T-helper 2 cell (primary cell): ENCODE results near the gene SPEN.
"Not testable (repeated sequence)": the region's sequence is repeated elsewhere in the genome, so short reads cannot be mapped to it uniquely, and the experiment has no call there.

Experiments
- DNase-seq, 5 experiments: peaks; one replicate each; pipeline versions ENCODE4 v3.0.0 to v3.0.0-alpha.2; 2012 to 2022

SPEN gene

DNA sequence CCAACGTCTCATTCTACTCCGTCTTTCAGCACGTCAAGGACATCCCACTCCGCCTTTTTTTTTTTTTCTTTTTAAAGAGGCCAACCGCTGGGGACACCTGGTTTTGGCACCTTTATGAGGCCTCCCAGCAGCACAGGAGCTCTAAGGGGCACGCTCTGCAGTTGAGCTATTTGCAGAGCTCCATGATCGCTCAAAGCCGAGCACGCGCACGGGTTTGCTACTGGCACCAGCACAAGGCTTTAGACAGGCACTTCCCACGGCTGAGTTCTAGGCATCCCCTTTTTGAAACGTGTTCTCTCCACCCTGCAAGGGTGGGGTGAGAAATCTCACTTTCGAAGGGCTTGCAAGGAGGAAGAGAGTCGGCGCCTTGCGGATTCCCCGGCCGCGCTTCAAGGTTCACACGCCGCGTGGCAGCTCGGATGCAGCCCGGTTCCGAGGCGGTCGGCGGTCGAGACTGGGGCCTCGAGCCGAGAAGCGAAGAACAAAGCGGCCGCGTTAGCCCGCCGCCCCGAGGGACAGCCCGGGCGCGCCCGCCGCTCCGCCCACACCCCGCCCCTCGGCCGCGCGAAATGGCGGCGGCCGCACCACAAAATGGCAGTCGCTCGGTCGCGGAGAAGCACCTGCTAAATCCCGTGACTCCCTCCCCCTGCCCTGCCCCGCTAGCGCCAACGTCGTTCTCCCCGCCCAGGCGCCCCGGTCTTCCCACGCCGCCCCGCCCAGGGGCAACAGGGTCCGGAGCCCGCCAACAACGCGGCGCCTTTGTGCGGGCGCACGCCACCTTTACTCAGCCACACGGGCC is 12.9 kb upstream of the SPEN start:
- peak; percentile 76 to 95 (median 83) for DNase-seq

DNA sequence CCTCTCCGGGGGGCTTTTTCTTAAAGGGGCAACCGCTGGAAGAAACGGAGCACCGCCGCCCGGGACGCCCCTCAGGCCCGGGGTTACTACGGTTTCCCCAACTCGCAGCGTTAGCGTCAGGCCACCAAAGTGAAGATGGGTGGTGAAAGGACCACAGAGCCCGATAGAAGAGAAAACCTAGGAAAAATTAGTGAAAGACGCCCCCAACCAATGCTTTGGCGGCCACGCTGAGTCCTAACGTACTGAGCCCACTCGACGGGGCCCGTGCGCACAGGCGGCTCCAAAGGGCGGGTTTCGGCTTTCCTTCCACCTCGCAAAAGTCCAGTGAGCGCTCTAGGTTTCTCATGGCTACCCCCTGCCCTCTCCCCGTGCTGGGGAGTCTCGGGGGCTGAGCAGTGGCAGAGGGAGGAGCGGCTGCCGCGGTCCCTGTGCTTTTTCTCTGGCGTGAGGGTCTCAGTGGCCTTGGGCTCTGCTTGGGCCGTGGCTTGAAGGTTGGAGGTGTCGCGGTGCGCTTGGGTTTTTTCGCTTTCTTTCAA is 12.2 kb upstream of the SPEN start:
- DNase-seq: peak in 1 of 5 experiments; percentile 28

DNA sequence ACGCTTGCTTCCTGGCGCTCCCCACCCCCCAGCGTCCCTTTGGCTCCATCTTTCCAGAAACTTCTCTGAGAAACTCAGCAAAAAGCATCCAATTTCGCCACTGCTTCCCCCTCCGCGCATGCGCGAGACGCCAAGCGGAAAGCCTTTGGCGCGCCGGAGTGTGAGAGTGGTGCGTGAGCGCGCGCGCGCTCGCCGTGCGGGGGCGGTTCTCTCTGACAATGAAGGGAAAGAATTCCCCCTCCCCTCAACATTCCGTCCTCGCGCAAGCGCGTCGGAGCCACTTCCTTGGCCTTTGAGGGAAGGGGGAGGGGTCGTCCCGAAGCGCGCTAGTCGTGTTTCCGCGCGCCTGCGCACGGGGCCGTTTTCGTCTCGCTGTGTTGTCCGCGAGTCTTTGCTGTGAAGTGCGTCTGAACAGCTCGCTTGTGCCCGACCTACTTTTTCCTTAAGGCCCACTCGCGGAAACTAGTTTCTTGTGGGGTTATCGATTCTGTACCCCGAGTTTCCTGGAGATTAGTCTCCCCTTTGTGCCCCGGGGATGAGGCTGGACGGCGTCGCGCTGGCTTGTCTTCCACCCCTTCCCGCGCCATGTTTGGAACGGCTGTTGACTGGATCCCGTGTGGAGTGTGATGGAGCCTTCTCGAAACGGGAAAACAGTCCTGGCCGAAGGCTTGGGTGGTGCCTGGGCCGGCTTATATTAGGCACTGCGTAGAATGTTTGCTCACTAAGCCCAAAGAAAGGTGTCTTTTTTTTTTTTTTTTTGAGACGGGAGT is 11.6 kb upstream of the SPEN start:
- DNase-seq: peak; percentile 96 to 100 (median 99)

DNA sequence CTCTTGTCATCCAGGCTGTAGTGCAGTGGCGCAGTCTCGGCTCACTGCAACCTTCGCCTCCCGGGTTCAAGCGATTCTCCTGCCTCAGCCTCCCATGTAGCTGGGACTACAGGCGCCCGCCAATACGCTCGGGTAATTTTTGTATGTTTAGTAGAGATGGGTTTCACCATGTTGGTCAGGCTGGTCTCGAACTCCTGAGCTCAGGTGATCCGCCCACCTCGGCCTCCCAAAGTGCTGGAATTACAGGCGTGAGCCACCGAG is 11.1 kb upstream of the SPEN start:
- DNase-seq: not testable (repeated sequence)

DNA sequence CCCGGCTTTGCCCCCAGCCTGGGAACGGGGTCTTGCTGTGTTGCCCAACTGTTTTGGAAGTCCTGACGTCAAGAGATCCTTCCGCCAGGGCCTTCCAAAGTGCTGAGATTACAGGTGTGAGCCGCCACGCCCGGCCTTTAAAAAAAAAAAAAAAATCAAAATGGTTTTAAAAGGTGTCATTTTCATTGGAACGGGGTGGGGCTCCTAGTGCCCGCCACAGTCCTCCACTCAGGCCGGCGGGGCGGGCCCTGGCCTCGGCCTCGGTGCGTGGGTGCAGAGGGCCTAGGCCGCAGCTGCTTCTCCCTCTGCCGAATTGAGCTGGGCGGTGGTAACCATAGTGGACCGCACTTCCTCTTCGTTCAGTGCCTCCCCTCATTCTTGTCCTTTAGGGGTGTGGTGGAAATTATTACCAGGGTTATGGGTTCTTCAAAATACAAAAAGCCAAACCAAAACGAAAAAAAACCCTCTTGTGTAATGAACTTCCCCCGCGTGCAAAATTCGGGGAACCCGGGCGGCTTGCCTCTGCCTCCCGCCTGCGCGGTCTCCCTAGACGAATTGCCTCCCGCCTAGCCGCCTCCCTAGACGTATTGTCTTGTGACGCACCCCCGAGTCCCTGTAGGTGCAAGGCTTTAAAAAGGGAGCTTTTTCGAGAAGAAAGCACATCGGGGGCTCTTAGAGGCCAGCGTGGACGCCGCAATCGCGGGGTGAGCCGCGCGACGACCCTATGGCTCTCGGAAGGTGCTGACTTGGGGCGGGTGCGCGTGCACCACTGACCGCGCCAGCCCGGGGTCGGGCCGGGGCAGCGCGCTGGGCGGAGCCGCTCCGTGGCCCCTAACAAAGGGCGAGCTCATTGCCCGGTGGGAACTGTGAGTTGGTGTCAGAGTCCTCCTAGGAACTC is 10.5 kb upstream of the SPEN start:
- DNase-seq: peak in 3 of 5 experiments; percentile 29 to 47 (median 37)

DNA sequence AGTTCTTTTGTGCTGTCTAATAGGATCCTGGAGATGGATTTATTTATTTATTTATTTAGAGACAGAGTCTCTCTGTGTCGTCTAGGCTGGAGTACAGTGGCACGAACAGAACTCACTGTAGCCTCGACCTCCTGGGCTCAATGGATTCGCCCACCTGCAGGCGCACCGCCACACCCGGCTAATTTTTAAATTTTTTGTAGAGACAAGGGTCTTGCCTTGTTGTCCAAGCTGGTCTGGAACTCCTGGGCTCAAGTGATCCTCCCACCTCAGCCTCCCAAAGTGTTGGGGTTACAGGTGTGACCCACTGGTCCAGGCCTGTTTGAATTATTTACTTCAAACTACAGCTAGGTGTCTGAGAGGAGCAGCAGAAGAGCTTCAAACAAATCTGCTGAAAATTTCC is 9.6 kb upstream of the SPEN start:
- DNase-seq: no peak

DNA sequence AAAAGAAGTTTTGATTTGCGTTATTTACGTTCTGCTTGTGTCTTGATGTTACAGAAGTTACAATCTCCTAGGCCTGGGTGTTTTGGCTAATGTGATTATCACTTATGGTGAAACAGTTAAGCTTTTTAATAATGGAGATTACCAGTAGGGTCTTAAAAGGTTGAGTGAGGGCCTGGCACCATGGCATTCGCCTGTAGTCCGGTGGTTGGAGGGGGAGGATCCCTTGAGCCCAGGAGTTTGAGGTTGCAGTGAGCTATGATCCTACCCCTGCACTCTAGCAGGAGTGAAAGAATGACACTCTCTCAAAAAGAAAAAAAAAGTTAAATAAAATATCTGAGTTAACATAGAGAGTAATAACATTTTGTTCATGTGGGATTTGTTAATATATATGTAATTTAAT is 8.8 kb upstream of the SPEN start:
- no peak for DNase-seq

DNA sequence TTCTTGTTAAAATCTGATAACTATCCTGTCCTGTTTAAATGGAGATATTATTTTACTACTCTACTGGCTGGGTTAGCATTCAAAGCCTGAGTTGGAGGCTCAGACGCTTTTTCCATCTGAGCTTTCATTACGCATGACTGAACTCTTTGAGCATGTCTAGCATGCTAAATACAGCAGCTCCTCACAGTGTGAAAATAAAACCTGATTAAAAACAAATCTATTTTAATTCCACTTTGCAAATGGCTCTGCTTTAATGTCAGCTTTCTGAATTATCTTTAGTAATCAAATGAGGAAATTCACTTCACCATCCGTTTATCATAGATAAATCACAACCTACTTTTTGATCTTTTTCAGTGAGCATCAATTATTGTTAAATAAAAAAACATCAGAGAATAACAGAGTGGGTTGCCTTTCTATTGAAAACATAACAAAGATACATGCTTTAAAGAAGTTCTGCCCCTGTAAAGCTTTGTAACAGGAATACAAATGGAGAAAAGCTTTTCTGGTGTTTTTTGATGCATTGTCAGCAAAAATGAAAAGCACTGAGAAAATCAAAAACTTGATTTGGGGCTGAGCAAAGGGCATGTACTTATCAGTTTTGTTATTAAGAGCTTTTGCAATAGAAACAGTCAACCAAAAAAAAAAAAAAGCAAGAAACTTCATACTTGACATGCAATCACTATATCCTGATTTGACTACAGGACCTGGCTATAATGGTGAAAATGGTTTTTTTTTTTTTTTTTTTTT is 3.5 kb upstream of the SPEN start:
- peak in 1 of 5 experiments; percentile 59 for DNase-seq

DNA sequence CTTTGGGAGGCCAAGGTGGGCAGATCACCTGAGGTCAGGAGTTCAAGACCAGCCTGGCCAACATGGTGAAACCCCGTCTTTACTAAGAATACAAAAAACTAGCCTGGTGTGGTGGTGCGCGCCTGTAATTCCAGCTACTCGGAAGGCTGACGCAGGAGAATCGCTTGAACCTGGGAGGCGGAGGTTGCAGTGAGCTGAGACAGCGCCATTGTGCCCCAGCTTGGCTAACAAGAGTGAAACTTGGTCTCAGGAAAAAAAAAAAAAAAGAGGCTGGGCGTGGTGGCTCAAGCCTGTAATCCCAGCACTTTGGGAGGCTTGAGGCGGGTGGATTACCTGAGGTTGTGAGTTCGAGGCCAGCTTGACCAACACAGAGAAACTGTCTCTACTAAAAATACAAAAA is 1.5 kb upstream of the SPEN start:
- DNase-seq: not testable (repeated sequence)

DNA sequence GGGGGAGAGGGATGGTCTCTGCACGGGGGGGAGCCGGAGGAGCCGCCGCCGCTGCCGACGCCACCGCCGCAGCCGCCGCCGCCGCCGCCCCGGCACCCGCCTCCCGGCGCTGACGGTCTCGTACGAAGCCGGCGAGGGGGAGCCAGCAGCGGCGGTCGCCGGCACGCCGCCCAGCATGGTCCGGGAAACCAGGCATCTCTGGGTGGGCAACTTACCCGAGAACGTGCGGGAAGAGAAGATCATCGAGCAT is 311 bp downstream of the SPEN start:
- DNase-seq: no peak

DNA sequence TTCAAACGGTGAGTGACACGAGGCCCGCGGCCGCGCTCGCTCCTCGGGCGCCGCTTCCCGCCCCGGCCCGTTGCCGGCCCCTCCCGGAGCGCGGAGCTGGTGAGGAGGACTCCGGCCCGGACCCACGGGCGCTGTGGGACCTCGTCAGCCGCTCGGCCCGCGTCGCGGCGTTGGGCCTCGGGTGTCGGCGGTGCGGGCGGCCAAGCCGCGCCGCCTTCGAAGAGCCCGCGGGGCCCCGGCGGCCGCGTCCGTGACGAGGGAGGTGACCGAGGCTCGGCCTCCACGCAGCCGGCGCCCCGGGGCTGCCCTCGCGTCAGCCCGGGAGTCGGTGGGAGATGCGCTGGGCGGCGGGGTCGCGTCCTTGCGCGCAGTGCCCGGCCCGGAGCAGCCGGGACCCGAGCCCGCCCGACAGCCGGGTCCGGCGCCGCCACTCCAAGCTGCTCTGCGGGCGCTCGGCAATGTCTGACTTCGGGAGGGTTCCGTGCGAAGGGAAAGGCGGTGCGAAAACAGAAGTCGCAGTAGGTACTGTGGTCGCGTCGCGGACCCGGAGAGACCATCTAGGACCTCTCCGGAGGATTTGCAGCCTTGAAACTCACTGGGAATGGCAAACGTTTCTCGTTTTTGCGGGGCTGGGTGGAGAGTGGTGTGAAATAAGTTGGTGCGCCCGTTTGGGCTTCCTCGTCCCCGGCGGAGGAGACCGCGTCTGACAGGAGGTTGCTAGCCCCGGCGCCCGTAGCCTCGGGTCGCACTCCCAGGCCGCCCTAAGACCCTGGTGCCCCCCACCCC is 829 bp downstream of the SPEN start:
- peak in 4 of 5 experiments; percentile 24 to 75 (median 30) for DNase-seq

DNA sequence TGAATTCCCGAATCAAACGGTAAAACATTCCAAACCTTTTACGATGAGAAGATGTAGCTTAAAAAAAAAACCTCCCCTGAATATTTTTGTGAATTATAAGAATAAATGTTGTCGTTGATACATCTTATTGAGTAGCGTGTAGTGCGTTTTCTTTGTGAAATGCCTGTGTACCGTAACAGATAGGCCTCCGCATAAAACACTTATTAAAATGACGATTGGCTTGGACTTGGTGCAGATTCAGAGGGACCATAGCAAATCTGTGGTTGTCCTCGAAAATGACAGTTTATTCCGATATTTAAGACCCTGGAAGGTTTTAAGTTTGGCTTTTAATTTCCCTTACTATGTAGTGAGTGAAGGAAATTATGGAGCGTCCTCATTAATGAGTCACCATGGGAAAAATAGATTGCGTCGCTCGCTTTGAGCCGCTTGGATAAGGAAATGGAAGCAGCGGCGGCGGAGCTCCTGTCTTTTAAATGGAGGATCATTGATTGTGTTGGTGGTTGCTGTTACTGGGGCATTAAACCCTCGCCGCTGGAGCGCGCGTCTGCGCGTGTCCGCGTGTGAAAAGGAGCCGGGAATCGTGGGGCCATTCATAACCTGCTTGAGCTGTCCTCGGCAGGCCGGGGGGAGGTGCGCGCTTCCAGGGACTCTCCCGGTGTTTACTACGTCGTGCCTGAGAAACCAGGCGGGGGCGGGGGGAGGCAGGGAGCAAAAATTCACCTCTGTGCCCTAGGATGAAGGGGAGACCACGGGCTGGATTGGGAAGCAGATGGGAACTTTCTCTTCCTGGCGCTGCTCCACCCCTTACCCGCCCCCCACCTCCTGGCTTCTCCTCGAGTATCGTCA is 1.6 kb downstream of the SPEN start:
- peak; percentile 30 to 78 (median 55) for DNase-seq

DNA sequence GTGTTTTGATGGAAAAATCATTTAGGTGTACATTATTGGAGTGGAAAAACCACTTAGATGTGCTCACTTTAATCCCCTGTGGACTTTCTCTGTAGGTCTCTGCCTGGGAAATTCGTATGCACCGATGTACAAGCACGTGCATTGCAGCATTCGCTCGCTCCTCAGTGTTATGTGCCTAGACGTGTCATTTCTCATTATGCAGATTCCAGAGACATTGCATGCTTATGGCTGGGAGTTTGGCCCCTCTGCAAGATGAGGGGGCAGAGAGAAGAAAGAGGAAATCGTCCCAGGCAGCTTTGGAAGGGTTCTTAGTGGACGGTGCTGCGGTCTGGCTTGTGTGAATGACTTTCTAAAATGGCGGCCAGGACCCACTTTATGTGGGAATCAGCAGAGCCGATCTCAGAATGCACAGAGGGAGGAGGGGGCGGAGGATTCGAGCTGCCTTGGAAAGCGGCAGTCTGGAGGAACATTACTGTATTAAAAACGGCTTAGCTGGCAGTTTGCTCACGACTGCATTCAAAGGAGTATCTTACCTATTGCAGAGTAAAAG is 2.3 kb downstream of the SPEN start:
- DNase-seq: peak in 2 of 5 experiments; percentile 9 to 12

DNA sequence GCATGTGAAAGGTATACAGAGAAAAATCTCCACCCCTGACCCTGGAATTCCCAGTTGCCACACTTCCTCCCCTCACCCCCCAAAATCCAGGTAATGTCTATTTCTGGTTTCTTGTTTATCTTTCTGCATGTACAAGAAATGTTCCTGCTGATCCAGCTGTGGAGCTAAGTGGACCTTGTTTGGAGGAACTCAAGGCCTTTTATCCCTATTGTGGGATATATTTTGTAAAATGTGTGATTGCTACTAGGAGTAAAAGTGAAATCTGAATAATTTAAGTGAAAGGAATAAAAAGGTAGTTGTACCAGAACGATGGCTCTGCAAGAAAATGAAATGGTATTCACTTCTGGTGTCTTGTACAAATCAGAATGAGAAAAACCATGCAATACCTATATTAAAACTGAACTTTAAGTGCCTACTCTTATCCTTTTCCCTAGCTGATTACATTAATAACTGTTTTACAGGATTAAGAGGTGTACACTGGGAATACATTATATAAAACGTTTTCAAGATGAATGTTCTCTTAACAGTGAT is 3.0 kb downstream of the SPEN start:
- DNase-seq: no peak

DNA sequence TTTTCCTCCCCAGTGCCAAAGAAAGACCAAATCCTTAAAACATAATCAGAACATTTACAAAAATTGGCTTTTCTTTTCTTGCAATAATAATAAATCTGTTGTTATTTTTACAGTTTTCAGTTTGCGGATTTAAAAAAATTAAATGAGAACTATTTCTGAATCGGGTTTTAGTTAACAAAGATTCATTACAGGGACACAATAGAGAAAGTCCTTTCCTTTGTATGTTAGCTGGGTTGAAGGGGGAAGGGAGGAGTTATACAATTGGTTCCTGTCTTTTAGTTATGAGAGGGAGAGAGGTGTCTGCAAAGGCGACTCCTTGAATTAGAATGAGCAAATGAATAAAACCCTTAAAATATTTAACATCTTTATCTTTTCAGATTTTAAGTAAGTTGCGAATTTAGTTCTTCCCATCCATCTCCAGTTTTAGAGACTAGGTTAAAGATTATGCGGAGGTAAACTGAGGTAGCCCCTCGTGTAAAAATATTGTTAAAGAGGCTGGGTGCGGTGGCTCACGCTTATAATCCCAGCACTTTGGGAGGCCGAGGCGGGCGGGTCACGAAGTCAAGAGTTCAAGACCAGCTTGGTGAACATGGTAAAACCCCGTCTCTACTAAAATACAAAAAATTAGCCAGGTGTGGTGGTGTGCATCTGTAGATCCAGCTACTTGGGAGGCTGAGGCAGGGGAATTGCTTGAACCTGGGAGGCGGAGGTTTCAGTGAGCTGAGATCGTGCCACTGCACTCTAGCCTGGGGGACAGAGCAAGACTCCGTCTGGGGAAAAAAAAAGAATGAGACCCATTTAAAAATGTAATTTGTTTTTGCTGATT is 3.9 kb downstream of the SPEN start:
- DNase-seq: no peak

DNA sequence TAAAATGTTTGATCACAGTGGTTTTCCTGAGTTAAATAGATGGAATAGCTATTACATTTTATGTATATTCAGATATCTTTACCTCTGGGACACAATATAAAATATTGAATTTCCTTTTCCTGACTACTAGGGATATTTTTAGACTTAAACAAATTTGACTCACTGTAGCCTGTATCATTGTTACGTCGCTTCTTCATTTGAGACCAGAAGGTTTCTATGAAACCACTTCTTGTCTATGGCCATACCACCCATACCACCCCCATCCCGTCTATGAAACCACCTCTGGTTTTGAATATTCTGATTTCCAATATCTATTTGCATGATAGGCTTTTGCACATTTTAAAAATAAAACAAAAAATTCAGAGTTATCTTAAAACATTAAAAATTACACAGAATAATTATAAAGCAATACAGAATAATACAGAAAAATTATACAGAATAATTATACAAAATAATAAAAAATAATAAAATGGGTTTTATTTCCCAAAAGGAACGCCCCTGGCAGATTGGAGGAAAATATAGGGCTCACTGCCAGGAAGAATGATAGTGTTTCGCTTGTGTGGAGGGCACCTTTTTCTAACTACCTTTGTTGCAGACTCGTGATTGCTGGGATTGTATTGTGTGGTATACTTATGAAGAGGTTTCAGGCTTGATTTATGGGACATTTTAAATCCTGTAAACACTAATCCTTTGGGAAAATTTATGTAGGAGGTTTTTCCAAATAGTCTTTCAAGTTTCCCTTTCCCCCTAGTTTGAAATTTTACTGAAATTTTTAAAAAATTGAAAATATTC is 4.7 kb downstream of the SPEN start:
- peak in 1 of 5 experiments; percentile 32 for DNase-seq

DNA sequence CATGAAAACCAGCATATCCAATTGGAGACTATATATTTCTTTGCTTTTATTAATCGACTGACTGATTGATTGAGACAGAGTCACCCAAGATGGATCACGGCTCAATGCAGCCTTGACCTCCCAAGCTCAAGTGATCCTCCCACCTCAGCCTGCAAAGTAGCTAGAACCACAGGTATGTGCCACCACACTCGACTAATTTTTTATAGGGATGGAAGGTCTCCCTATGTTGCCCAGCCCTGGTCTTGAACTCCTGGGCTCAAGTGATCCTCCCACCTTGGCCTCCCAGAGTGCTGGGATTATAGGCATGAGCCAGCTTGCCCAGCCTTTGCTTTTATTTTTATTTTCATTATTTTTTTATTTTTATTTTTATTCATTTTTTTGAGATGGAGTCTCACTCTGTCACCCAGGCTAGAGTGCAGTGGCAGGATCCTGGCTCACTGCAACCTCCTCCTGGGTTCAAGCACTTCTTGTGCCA is 5.4 kb downstream of the SPEN start:
- DNase-seq: no peak

DNA sequence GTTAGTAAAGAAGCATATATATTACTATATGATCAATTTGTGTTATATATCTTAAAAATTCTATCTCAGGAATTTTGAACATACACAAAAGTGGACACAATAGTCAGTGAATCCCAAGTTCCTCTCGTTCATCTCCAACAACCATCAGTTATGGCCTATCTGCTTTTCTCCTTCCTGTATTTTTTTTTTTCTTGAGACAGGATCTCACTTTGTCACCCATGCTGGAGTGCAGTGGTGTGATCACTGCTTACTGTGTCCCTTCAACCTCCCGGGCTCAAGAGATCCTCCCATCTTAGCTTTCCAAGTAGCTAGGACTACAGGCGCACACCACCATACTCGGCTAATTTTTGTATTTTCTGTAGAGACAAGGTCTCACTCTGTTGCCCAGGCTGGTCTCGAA is 9.4 kb downstream of the SPEN start:
- DNase-seq: no peak
